ENCODE measurements around the gene INSM1.

DNA sequence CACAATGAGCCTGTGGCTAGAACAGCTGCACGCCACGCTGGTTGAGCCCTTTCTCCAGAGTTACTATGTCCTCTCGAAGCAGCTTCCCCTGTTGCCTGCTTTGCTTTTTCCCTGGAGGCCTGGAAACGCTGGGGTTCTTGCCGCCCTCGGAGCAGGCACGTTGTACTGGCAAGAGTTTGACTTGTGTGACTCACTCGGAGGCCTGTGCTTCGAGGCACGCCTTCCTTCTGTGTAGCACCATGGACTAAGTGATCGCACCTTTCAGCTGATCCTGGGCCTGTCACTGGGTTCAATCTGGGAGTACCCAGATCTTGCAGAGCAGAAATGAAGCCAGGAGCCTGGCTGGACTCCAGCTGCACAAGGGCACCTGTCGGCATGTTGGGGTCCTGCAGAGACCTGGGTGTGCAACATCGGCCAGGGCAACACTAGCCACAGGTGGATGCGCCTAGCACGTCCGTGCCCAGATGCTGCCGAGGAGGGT, 5.2 kb downstream of the INSM1 start:
- TF ChIP-seq, protein P1, sequence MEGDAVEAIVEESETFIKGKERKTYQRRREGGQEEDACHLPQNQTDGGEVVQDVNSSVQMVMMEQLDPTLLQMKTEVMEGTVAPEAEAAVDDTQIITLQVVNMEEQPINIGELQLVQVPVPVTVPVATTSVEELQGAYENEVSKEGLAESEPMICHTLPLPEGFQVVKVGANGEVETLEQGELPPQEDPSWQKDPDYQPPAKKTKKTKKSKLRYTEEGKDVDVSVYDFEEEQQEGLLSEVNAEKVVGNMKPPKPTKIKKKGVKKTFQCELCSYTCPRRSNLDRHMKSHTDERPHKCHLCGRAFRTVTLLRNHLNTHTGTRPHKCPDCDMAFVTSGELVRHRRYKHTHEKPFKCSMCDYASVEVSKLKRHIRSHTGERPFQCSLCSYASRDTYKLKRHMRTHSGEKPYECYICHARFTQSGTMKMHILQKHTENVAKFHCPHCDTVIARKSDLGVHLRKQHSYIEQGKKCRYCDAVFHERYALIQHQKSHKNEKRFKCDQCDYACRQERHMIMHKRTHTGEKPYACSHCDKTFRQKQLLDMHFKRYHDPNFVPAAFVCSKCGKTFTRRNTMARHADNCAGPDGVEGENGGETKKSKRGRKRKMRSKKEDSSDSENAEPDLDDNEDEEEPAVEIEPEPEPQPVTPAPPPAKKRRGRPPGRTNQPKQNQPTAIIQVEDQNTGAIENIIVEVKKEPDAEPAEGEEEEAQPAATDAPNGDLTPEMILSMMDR (IDR thresholded peaks at IDR 0.05): no peak
- no peak for TF ChIP-seq POLR2A (IDR thresholded peaks at IDR 0.05)
